Measurements from ENCODE around the gene RELL2.
A peak's percentile ranks its signal among the peaks of the same experiment; 100 is the strongest.
"Not testable (repeated sequence)": the region's sequence is repeated elsewhere in the genome, so short reads cannot be mapped to it uniquely, and the experiment has no call there.

Gene RELL2

GRCh38 chr5:141605523-141606277 lies 31.1 kb upstream of the RELL2 start:
- Histone ChIP-seq H3K27me3 (ENCODE audit: control insufficient read depth in 5 of 5, insufficient read depth in 4 of 5, low read length in 5 of 5) (no peaks in the 10 kb centered on the region), H3K4me3 (ENCODE audit: low read depth in 1 of 5, low read length in 5 of 5) (peak overlapping the region in 1 of 5 donors; percentile 17), H3K27ac (ENCODE audit: low read depth, low read length) (peak overlapping the region; percentile 27), H3K4me1 (ENCODE audit: control insufficient read depth in 5 of 5, insufficient read depth in 5 of 5, low read length in 5 of 5) (peaks cover 3 to 27% (median 16%) of the 10 kb centered on the region in 5 donors), H3K36me3 (ENCODE audit: control insufficient read depth in 5 of 5, insufficient read depth in 5 of 5, low read length in 5 of 5) (no peaks in the 10 kb centered on the region), H3K9ac (ENCODE audit: low read length in 5 of 5) (no peak overlapping the region), H3K9me3 (ENCODE audit: control insufficient read depth in 5 of 5, low read length in 5 of 5) (no peaks in the 10 kb centered on the region)

GRCh38 chr5:141608046-141608445 lies 28.8 kb upstream of the RELL2 start:
- no peaks in the 10 kb centered on the region for H3K27me3 ChIP-seq (ENCODE audit: control insufficient read depth in 5 of 5, insufficient read depth in 4 of 5, low read length in 5 of 5)
- H3K9ac ChIP-seq (ENCODE audit: low read length in 5 of 5): no peak overlapping the region
- H3K27ac ChIP-seq (ENCODE audit: low read depth, low read length): no peak overlapping the region
- H3K36me3 ChIP-seq (ENCODE audit: control insufficient read depth in 5 of 5, insufficient read depth in 5 of 5, low read length in 5 of 5): no peaks in the 10 kb centered on the region
- peaks cover 3 to 27% (median 16%) of the 10 kb centered on the region in 5 donors for H3K4me1 ChIP-seq (ENCODE audit: control insufficient read depth in 5 of 5, insufficient read depth in 5 of 5, low read length in 5 of 5)
- no peak overlapping the region for H3K4me3 ChIP-seq (ENCODE audit: low read depth in 1 of 5, low read length in 5 of 5)
- no peaks in the 10 kb centered on the region for H3K9me3 ChIP-seq (ENCODE audit: control insufficient read depth in 5 of 5, low read length in 5 of 5)

GRCh38 chr5:141608557-141608956 lies 28.2 kb upstream of the RELL2 start:
- H3K9ac ChIP-seq (ENCODE audit: low read length in 5 of 5): no peak overlapping the region
- no peaks in the 10 kb centered on the region for H3K36me3 ChIP-seq (ENCODE audit: control insufficient read depth in 5 of 5, insufficient read depth in 5 of 5, low read length in 5 of 5)
- no peak overlapping the region for H3K4me3 ChIP-seq (ENCODE audit: low read depth in 1 of 5, low read length in 5 of 5)
- H3K9me3 ChIP-seq (ENCODE audit: control insufficient read depth in 5 of 5, low read length in 5 of 5): no peaks in the 10 kb centered on the region
- H3K27me3 ChIP-seq (ENCODE audit: control insufficient read depth in 5 of 5, insufficient read depth in 4 of 5, low read length in 5 of 5): no peaks in the 10 kb centered on the region
- H3K4me1 ChIP-seq (ENCODE audit: control insufficient read depth in 5 of 5, insufficient read depth in 5 of 5, low read length in 5 of 5): peaks cover 3 to 27% (median 16%) of the 10 kb centered on the region in 5 donors
- H3K27ac ChIP-seq (ENCODE audit: low read depth, low read length): no peak overlapping the region

- Histone ChIP-seq H3K4me1 (ENCODE audit: control insufficient read depth in 5 of 5, insufficient read depth in 5 of 5, low read length in 5 of 5) (peaks cover 0 to 26% (median 12%) of the 10 kb centered on the region in 5 donors), H3K4me3 (ENCODE audit: low read depth in 1 of 5, low read length in 5 of 5) (no peak overlapping the region), H3K9ac (ENCODE audit: low read length in 5 of 5) (no peak overlapping the region), H3K9me3 (ENCODE audit: control insufficient read depth in 5 of 5, low read length in 5 of 5) (no peaks in the 10 kb centered on the region), H3K36me3 (ENCODE audit: control insufficient read depth in 5 of 5, insufficient read depth in 5 of 5, low read length in 5 of 5) (no peaks in the 10 kb centered on the region), H3K27me3 (ENCODE audit: control insufficient read depth in 5 of 5, insufficient read depth in 4 of 5, low read length in 5 of 5) (no peaks in the 10 kb centered on the region), H3K27ac (ENCODE audit: low read depth, low read length) (no peak overlapping the region)
Observed at GRCh38 chr5:141609044-141609443, 27.8 kb upstream of the RELL2 start.

GRCh38 chr5:141609921-141610320 lies 26.9 kb upstream of the RELL2 start:
- not testable (repeated sequence) for H3K9ac ChIP-seq (ENCODE audit: low read length in 5 of 5); H3K4me3 ChIP-seq (ENCODE audit: low read depth in 1 of 5, low read length in 5 of 5); H3K27me3 ChIP-seq (ENCODE audit: control insufficient read depth in 5 of 5, insufficient read depth in 4 of 5, low read length in 5 of 5); H3K27ac ChIP-seq (ENCODE audit: low read depth, low read length); H3K36me3 ChIP-seq (ENCODE audit: control insufficient read depth in 5 of 5, insufficient read depth in 5 of 5, low read length in 5 of 5); H3K9me3 ChIP-seq (ENCODE audit: control insufficient read depth in 5 of 5, low read length in 5 of 5)
- peaks cover 0 to 17% (median 6%) of the 10 kb centered on the region in 5 donors for H3K4me1 ChIP-seq (ENCODE audit: control insufficient read depth in 5 of 5, insufficient read depth in 5 of 5, low read length in 5 of 5)

GRCh38 chr5:141611289-141611688 lies 25.5 kb upstream of the RELL2 start:
- Histone ChIP-seq H3K4me3 (ENCODE audit: low read depth in 1 of 5, low read length in 5 of 5) (no peak overlapping the region), H3K4me1 (ENCODE audit: control insufficient read depth in 5 of 5, insufficient read depth in 5 of 5, low read length in 5 of 5) (peaks cover 0 to 9% (median 0%) of the 10 kb centered on the region in 5 donors), H3K36me3 (ENCODE audit: control insufficient read depth in 5 of 5, insufficient read depth in 5 of 5, low read length in 5 of 5) (no peaks in the 10 kb centered on the region), H3K9me3 (ENCODE audit: control insufficient read depth in 5 of 5, low read length in 5 of 5) (no peaks in the 10 kb centered on the region), H3K9ac (ENCODE audit: low read length in 5 of 5) (no peak overlapping the region), H3K27ac (ENCODE audit: low read depth, low read length) (no peak overlapping the region), H3K27me3 (ENCODE audit: control insufficient read depth in 5 of 5, insufficient read depth in 4 of 5, low read length in 5 of 5) (no peaks in the 10 kb centered on the region)

GRCh38 chr5:141613344-141613743 lies 23.5 kb upstream of the RELL2 start:
- Histone ChIP-seq H3K9ac (ENCODE audit: low read length in 5 of 5) (no peak overlapping the region), H3K27me3 (ENCODE audit: control insufficient read depth in 5 of 5, insufficient read depth in 4 of 5, low read length in 5 of 5) (no peaks in the 10 kb centered on the region), H3K27ac (ENCODE audit: low read depth, low read length) (no peak overlapping the region), H3K4me3 (ENCODE audit: low read depth in 1 of 5, low read length in 5 of 5) (no peak overlapping the region), H3K36me3 (ENCODE audit: control insufficient read depth in 5 of 5, insufficient read depth in 5 of 5, low read length in 5 of 5) (no peaks in the 10 kb centered on the region), H3K9me3 (ENCODE audit: control insufficient read depth in 5 of 5, low read length in 5 of 5) (no peaks in the 10 kb centered on the region), H3K4me1 (ENCODE audit: control insufficient read depth in 5 of 5, insufficient read depth in 5 of 5, low read length in 5 of 5) (peaks cover 0 to 23% (median 17%) of the 10 kb centered on the region in 5 donors)

- H3K36me3 ChIP-seq (ENCODE audit: control insufficient read depth in 5 of 5, insufficient read depth in 5 of 5, low read length in 5 of 5): peaks cover 8 to 13% (median 9%) of the 10 kb centered on the region in 5 donors
- H3K4me3 ChIP-seq (ENCODE audit: low read depth in 1 of 5, low read length in 5 of 5): no peak overlapping the region
- no peaks in the 10 kb centered on the region for H3K27me3 ChIP-seq (ENCODE audit: control insufficient read depth in 5 of 5, insufficient read depth in 4 of 5, low read length in 5 of 5)
- no peak overlapping the region for H3K27ac ChIP-seq (ENCODE audit: low read depth, low read length)
- peaks cover 0 to 28% (median 25%) of the 10 kb centered on the region in 5 donors for H3K4me1 ChIP-seq (ENCODE audit: control insufficient read depth in 5 of 5, insufficient read depth in 5 of 5, low read length in 5 of 5)
- H3K9me3 ChIP-seq (ENCODE audit: control insufficient read depth in 5 of 5, low read length in 5 of 5): no peaks in the 10 kb centered on the region
- no peak overlapping the region for H3K9ac ChIP-seq (ENCODE audit: low read length in 5 of 5)
Observed at GRCh38 chr5:141615991-141616720, 20.6 kb upstream of the RELL2 start.

- peak overlapping the region; percentile 67 to 80 (median 75) for H3K4me3 ChIP-seq (ENCODE audit: low read depth in 1 of 5, low read length in 5 of 5)
- no peak overlapping the region for H3K9ac ChIP-seq (ENCODE audit: low read length in 5 of 5)
- H3K4me1 ChIP-seq (ENCODE audit: control insufficient read depth in 5 of 5, insufficient read depth in 5 of 5, low read length in 5 of 5): peaks cover 0 to 28% (median 25%) of the 10 kb centered on the region in 5 donors
- H3K27me3 ChIP-seq (ENCODE audit: control insufficient read depth in 5 of 5, insufficient read depth in 4 of 5, low read length in 5 of 5): no peaks in the 10 kb centered on the region
- H3K9me3 ChIP-seq (ENCODE audit: control insufficient read depth in 5 of 5, low read length in 5 of 5): no peaks in the 10 kb centered on the region
- H3K27ac ChIP-seq (ENCODE audit: low read depth, low read length): peak overlapping the region; percentile 31
- peaks cover 17 to 23% (median 18%) of the 10 kb centered on the region in 5 donors for H3K36me3 ChIP-seq (ENCODE audit: control insufficient read depth in 5 of 5, insufficient read depth in 5 of 5, low read length in 5 of 5)
Observed at GRCh38 chr5:141617128-141617527, 19.7 kb upstream of the RELL2 start.

GRCh38 chr5:141617682-141618029 lies 19.1 kb upstream of the RELL2 start:
- no peaks in the 10 kb centered on the region for H3K9me3 ChIP-seq (ENCODE audit: control insufficient read depth in 5 of 5, low read length in 5 of 5)
- peak overlapping the region; percentile 2 to 90 (median 79) for H3K9ac ChIP-seq (ENCODE audit: low read length in 5 of 5)
- H3K4me3 ChIP-seq (ENCODE audit: low read depth in 1 of 5, low read length in 5 of 5): peak overlapping the region; percentile 67 to 80 (median 75)
- H3K36me3 ChIP-seq (ENCODE audit: control insufficient read depth in 5 of 5, insufficient read depth in 5 of 5, low read length in 5 of 5): peaks cover 18 to 28% (median 21%) of the 10 kb centered on the region in 5 donors
- peak overlapping the region; percentile 31 for H3K27ac ChIP-seq (ENCODE audit: low read depth, low read length)
- H3K27me3 ChIP-seq (ENCODE audit: control insufficient read depth in 5 of 5, insufficient read depth in 4 of 5, low read length in 5 of 5): no peaks in the 10 kb centered on the region
- H3K4me1 ChIP-seq (ENCODE audit: control insufficient read depth in 5 of 5, insufficient read depth in 5 of 5, low read length in 5 of 5): peaks cover 0 to 28% (median 25%) of the 10 kb centered on the region in 5 donors
